Measurements from ENCODE around the gene MTSS2. TPM values are rescaled to one million over a fixed set of nuclear protein-coding genes. Genes with fewer than 3 reads are reported as not detected.

Gene MTSS2
- total and polyA plus RNA-seq, 2 of the 8 experiments (the other 6 are each of a cell fraction or from before 2014, with no cell fraction given): 23.3 to 36.7 TPM

DNA sequence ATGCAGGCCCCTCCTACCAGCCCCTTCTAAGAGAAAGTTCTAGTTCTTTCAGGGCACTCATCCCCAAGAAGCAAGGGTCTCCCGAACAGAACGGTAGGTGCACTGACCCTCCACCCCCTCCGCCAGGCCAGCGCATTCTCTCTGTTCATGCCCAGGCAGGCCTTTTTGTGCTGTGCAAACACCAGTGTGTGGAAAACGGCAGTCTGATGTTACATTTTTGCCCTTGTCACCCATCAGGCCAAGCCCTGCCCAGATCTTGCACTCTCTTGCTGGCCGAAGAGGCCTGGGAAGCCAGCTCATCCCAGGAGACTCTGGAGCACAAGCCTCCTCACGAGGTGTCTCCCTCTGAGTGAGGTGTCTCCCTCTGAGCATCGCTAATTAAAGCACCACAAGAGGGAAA, 16.1 kb upstream of the MTSS2 start:
- Histone ChIP-seq H3K79me2 (ENCODE audit: control insufficient read depth in 1 of 2, insufficient read depth in 2 of 2, low read length in 2 of 2) (no peaks in the 10 kb centered on the region), H2BK15ac (ENCODE audit: low read length) (0 out of 2 replicates have a peak overlapping the region, but pooled peaks have one; percentile 81), H3K18ac (ENCODE audit: extremely low read depth, low read length) (no peak overlapping the region), H3K4me2 (ENCODE audit: insufficient read depth in 1 of 2, low read depth in 2 of 2, low read length in 2 of 2) (no peak overlapping the region), H3K27me3 (replicated peaks in 1 of 4; ENCODE audit: control insufficient read depth in 3 of 4, extremely low read depth in 1 of 4, insufficient read depth in 3 of 4, low read length in 3 of 4) (no peaks in the 10 kb centered on the region), H2AK5ac (ENCODE audit: low read depth, low read length) (no peak overlapping the region), H3K23me2 (ENCODE audit: low read depth, low read length) (no peaks in the 10 kb centered on the region), H4K20me1 (replicated peaks in 1 of 2; ENCODE audit: control insufficient read depth in 1 of 2, insufficient read depth in 2 of 2, low read length in 2 of 2) (peaks cover 0 to 6% of the 10 kb centered on the region in 2 experiments), H2BK5ac (ENCODE audit: low read depth, low read length) (0 out of 2 replicates have a peak overlapping the region, but pooled peaks have one; percentile 44), H3K79me1 (ENCODE audit: low read depth, low read length) (peaks cover 2% of the 10 kb centered on the region; the same call in 1 of the 2 replicates), H3K23ac (ENCODE audit: insufficient read length) (no peak overlapping the region), H3K9ac (replicated peaks in 1 of 4; ENCODE audit: extremely low read depth in 1 of 4, low read depth in 3 of 4, low read length in 3 of 4) (no peak overlapping the region), H3K36me3 (ENCODE audit: control insufficient read depth in 2 of 4, insufficient read depth in 4 of 4, low read length in 3 of 4) (no peaks in the 10 kb centered on the region; a peak in 1 of 8 replicates), H2BK120ac (replicated peaks; ENCODE audit: low read depth, low read length) (no peak overlapping the region), H2BK12ac (ENCODE audit: low read depth, low read length) (0 out of 2 replicates have a peak overlapping the region, but pooled peaks have one; percentile 9), H3K14ac (ENCODE audit: insufficient read length) (no peak overlapping the region), H3K27ac (ENCODE audit: low read depth, low read length) (no peak overlapping the region), H3K9me3 (ENCODE audit: insufficient read depth in 2 of 2, low read depth in 1 of 2, low read length in 1 of 2) (no peaks in the 10 kb centered on the region), H4K91ac (replicated peaks; ENCODE audit: insufficient read length, low read length) (no peak overlapping the region), H2AFZ (ENCODE audit: low read length) (no peak overlapping the region), H3K56ac (replicated peaks; ENCODE audit: insufficient read length, low read depth, low read length) (no peak overlapping the region), H3K4me1 (replicated peaks in 1 of 4; ENCODE audit: control insufficient read depth in 3 of 4, insufficient read depth in 4 of 4, low read length in 3 of 4) (peaks cover 0 to 12% (median 7%) of the 10 kb centered on the region in 4 experiments; a peak in 4 of 7 replicates), H4K8ac (ENCODE audit: extremely low read depth, insufficient read depth, low read length) (peak overlapping the region; percentile 1; the same call in 1 of the 2 replicates), H4K5ac (ENCODE audit: insufficient read length, low read depth, low read length) (peak overlapping the region; percentile 10), H3K4ac (replicated peaks; ENCODE audit: insufficient read length, low read depth, low read length) (peak overlapping the region; percentile 79), H3K4me3 (ENCODE audit: extremely low read depth in 1 of 4, insufficient read depth in 2 of 4, low read depth in 3 of 4, low read length in 4 of 4) (no peak overlapping the region), H2BK20ac (ENCODE audit: low read length) (no peak overlapping the region)
- no peak for FAIRE-seq
- 91% methylated on average over 8 of the region's 8 CpGs; no CpG with 5 or more reads in 1 of the 2 experiments for WGBS, 2 experiments (ENCODE audit: extremely low coverage in 1 of 2, insufficient coverage in 1 of 2, insufficient read length in 1 of 2, insufficient replicate concordance in 2 of 2, low coverage in 1 of 2, low lambda C conversion rate in 2 of 2, missing lambda C conversion rate in 1 of 2)
- no peak for DNase-seq (ENCODE audit: low read depth in 1 of 2, low spot score in 2 of 2)
- POLR2A ChIA-PET (ENCODE audit: partially characterized antibody): no interaction called here
- TF ChIP-seq ZNF274 (IDR thresholded peaks at IDR 0.05; ENCODE audit: borderline replicate concordance, extremely low read depth, low read length) (no peak), NRF1 (IDR thresholded peaks at IDR 0.05; ENCODE audit: low read depth, low read length) (no peak), SIN3A (conservative IDR thresholded peaks at IDR 0.05 in 1 of 2, IDR thresholded peaks at IDR 0.05 in 1 of 2; ENCODE audit: low read depth in 1 of 2, low read length in 2 of 2) (no peak), RBBP5 (IDR thresholded peaks at IDR 0.05; ENCODE audit: borderline replicate concordance, low read depth, low read length) (no peak)
- CTCF ChIA-PET (ENCODE audit: partially characterized antibody): interaction anchor here (1.3 to 1.9 kb wide), 9 partner anchors 8 to 69 kb away, joined by 4 to 15 read pairs (median 6); no protein-coding TSS in a partner anchor

Measured in H1 (cell line).